K562 (cell line): ENCODE measurements around the gene HOXC10. TPM values are rescaled to one million over a fixed set of nuclear protein-coding genes. Genes with fewer than 3 reads are reported as not detected.

Experiments
- ATAC-seq: fragments of 200-7000 bp; cut with Tn5 transposase; 3 replicates; pipeline ENCODE4 v1.9.1; 2020; ENCODE audit warnings: moderate library complexity
- BruUV-seq: library from RNA; stranded (reverse); fragments of 400-500 nt; replicated peaks from 2 replicates; lab custom pipeline; 2021; lab: Mats Ljungman, UMichigan
- CTCF ChIA-PET: fragments of 300-600 bp; formaldehyde crosslinking; extraction: SDS; loops from one replicate; lab custom pipeline; 2021; ENCODE audit warnings: low intra/inter-chr PET ratio; lab: Yijun Ruan, JAX
- POLR2A ChIA-PET: fragments of 300-600, 350-650 bp; sonication (Branson Sonifier 250); formaldehyde crosslinking; extraction: SDS; loops from one replicate; lab custom pipeline; 2021; ENCODE audit warnings: antibody characterized with exemption, inconsistent platforms; lab: Yijun Ruan, JAX
- DNase-seq, 4 experiments: peaks; one replicate each; pipeline versions ENCODE4 v3.0.0 to v3.0.0-alpha.2; 2011 to 2018; ENCODE audit warnings: low spot score in 3 of 4, mixed read lengths in 3 of 4; ENCODE audit errors: extremely low read depth in 1 of 4
- FAIRE-seq: peaks from 2 replicates; lab custom pipeline; 2011; peaks lifted over from hg19 to GRCh38; lab: Jason Lieb, UNC
- H2AFZ ChIP-seq: 2 replicates; pipeline ENCODE4 v1.6.0; 2011; ENCODE audit warnings: low read depth, low read length, control low read depth, inconsistent platforms
- H3K27ac ChIP-seq: fragments of 200-600 bp; 3 replicates; pipeline ENCODE4 v1.8.0; 2011; ENCODE audit warnings: low read depth, mild to moderate bottlenecking, control low read depth, inconsistent platforms, low read length, moderate library complexity, mixed read lengths; ENCODE audit errors: extremely low read depth
- H3K27me3 ChIP-seq, 2 experiments: fragments of 300-600 bp in 1 of 2; 2 replicates in 1 of 2; 3 replicates in 1 of 2; pipeline versions ENCODE4 v1.6.0 to v1.8.0; 2011; ENCODE audit warnings: inconsistent platforms in 2 of 2, low read length in 2 of 2, mild to moderate bottlenecking in 1 of 2, mixed read lengths in 1 of 2, moderate library complexity in 1 of 2; ENCODE audit not compliant: control insufficient read depth in 2 of 2, insufficient read depth in 2 of 2
- H3K36me3 ChIP-seq: fragments of 300-600 bp; 3 replicates; pipeline ENCODE4 v1.8.0; 2011; ENCODE audit warnings: mild to moderate bottlenecking, low read length, inconsistent platforms; ENCODE audit not compliant: control insufficient read depth, insufficient read depth
- H3K4me1 ChIP-seq, 2 experiments: fragments of 200-600 bp in 1 of 2; replicated peaks in 1 of 2; 2 replicates in 1 of 2; 3 replicates in 1 of 2; pipeline versions ENCODE4 v1.5.1 to v1.8.0; 2011; ENCODE audit warnings: inconsistent platforms in 2 of 2, low read length in 2 of 2, mild to moderate bottlenecking in 1 of 2, mixed read lengths in 1 of 2, moderate library complexity in 1 of 2; ENCODE audit not compliant: control insufficient read depth in 2 of 2, insufficient read depth in 2 of 2
- H3K4me2 ChIP-seq: 2 replicates; pipeline ENCODE4 v1.6.1; 2011; ENCODE audit warnings: low read length, control low read depth, inconsistent platforms, mixed read lengths; ENCODE audit not compliant: insufficient read depth
- H3K4me3 ChIP-seq: fragments of 200-600 bp; sonication (generic), shearing (Covaris generic); 2 replicates; pipeline ENCODE4 v1.5.1; 2016; ENCODE audit warnings: control low read depth, inconsistent platforms
- H3K79me2 ChIP-seq: fragments of 200-600 bp; 3 replicates; pipeline ENCODE4 v1.8.0; 2011; ENCODE audit warnings: low read length, inconsistent platforms; ENCODE audit not compliant: control insufficient read depth, insufficient read depth
- H3K9ac ChIP-seq, 2 experiments: 2 replicates each; pipeline versions ENCODE4 v1.6.0 to v1.6.1; 2011; ENCODE audit warnings: low read depth in 2 of 2, low read length in 2 of 2, control low read depth in 1 of 2, inconsistent platforms in 1 of 2, mild to moderate bottlenecking in 1 of 2, mixed read lengths in 1 of 2; ENCODE audit not compliant: insufficient read depth in 1 of 2
- H3K9me1 ChIP-seq: one replicate; pipeline ENCODE4 v1.6.0; 2011; ENCODE audit warnings: inconsistent platforms, mild to moderate bottlenecking, low read length, moderate library complexity; ENCODE audit not compliant: control insufficient read depth, insufficient read depth
- H3K9me3 ChIP-seq: replicated peaks from 2 replicates; pipeline ENCODE4 v1.5.1; 2011; ENCODE audit warnings: low read depth, low read length, inconsistent platforms; ENCODE audit not compliant: control insufficient read depth, insufficient read depth
- H4K20me1 ChIP-seq: replicated peaks from 2 replicates; pipeline ENCODE4 v1.6.1; 2011; ENCODE audit warnings: low read length, inconsistent platforms, mixed read lengths; ENCODE audit not compliant: control insufficient read depth, insufficient read depth
- CBX5 ChIP-seq: IDR thresholded peaks from 2 replicates; pipeline ENCODE4 v1.6.1; 2014; ENCODE audit warnings: low read depth, borderline replicate concordance
- CTBP1 ChIP-seq: fragments of 450-650 bp; IDR thresholded peaks from 2 replicates; pipeline ENCODE4 v1.6.1; 2016; ENCODE audit warnings: borderline replicate concordance
- DDX20 ChIP-seq: fragments of 450-650 bp; IDR thresholded peaks from 2 replicates; pipeline ENCODE4 v1.6.1; 2016; ENCODE audit warnings: missing genetic modification characterization, low read depth, mild to moderate bottlenecking, missing compliant biosample characterization, moderate library complexity
- MAFF ChIP-seq: IDR thresholded peaks from 2 replicates; pipeline ENCODE4 v1.6.1; 2012; ENCODE audit warnings: low read length, improper control_type of control experiment
- MCM3 ChIP-seq: fragments of 450-650 bp; IDR thresholded peaks from 2 replicates; pipeline ENCODE4 v1.6.1; 2016
- POLR2H ChIP-seq: IDR thresholded peaks from 2 replicates; pipeline ENCODE4 v1.6.1; 2016; ENCODE audit warnings: missing genetic modification characterization, low read depth, mild to moderate bottlenecking, control low read depth, missing compliant biosample characterization, moderate library complexity
- RFX5 ChIP-seq: IDR thresholded peaks from 2 replicates; pipeline ENCODE4 v1.6.1; 2011; ENCODE audit warnings: low read depth, mild to moderate bottlenecking, improper control_type of control experiment, low read length
- SFPQ ChIP-seq: fragments of 200-400 bp; formaldehyde crosslinking; IDR thresholded peaks from 2 replicates; pipeline ENCODE4 v1.6.1; 2017; ENCODE audit warnings: mild to moderate bottlenecking, low read depth, low read length, moderate library complexity
- ZC3H11A ChIP-seq: IDR thresholded peaks from 2 replicates; pipeline ENCODE4 v1.6.1; 2012; ENCODE audit warnings: low read depth, low read length, improper control_type of control experiment
- ZNF263 ChIP-seq: sonication (generic); formaldehyde crosslinking; IDR thresholded peaks from 2 replicates; pipeline ENCODE4 v1.8.0; 2022; ENCODE audit warnings: mild to moderate bottlenecking, missing genetic modification reagents, borderline replicate concordance
- ZNF444 ChIP-seq: fragments of 250-450 bp; sonication (Bioruptor Pico); IDR thresholded peaks from 2 replicates; pipeline ENCODE4 v1.4.0; 2020; ENCODE audit warnings: mild to moderate bottlenecking, moderate library complexity
- ZNF75A ChIP-seq: fragments of 450-650 bp; formaldehyde crosslinking; IDR thresholded peaks from 2 replicates; pipeline ENCODE4 v1.4.0; 2020; ENCODE audit warnings: mild to moderate bottlenecking
- ZSCAN32 ChIP-seq: fragments of 450-650 bp; formaldehyde crosslinking; IDR thresholded peaks from 2 replicates; pipeline ENCODE4 v1.4.0; 2020; ENCODE audit warnings: mild to moderate bottlenecking, moderate library complexity
- WGBS: fragments of 100-300 bp; shearing (Covaris generic); methylation state at CpG from one replicate; pipeline ENCODE4 v1.1.6; 2016; ENCODE audit warnings: low coverage, mixed read lengths; ENCODE audit not compliant: insufficient coverage; ENCODE audit errors: missing lambda C conversion rate; 5-methylcytosine and 5-hydroxymethylcytosine counted together
- in situ Hi-C: fragments of 300-500 bp; cut with MboI; formaldehyde crosslinking; loops from 4 replicates; pipeline ENCODE4 v1.15.0; 2018; ENCODE audit warnings: inconsistent platforms, mixed read lengths
- intact Hi-C: fragments of 100-400 bp; cut with micrococcal nuclease; formaldehyde crosslinking; loops from 2 replicates; pipeline ENCODE4 v1.14.2; 2022
- polyA plus RNA-seq, 8 experiments: library from polyadenylated mRNA; depleted of rRNA in 4 of 8; stranded (reverse) in 5 of 8; unstranded in 3 of 8; fragments of >200 nt; fragmentation: Nextera tagmentation in 2 of 8; fragmentation: Illumina TruSeq in 1 of 8; extraction: Ambion mirVana in 2 of 8; extraction: Trizol in 1 of 8; gene quantifications; 2 replicates each; pipeline versions ENCODE4 v1.2.1 to v1.2.3, GENCODE V29; 2011 to 2014; ENCODE audit warnings: inconsistent platforms in 1 of 8, missing spikeins in 1 of 8
- total RNA-seq, 7 experiments: library from RNA; depleted of rRNA in 6 of 7; stranded (reverse); fragments of >200 nt in 6 of 7; fragmentation: Illumina TruSeq in 2 of 7; extraction: Trizol in 2 of 7; gene quantifications; 2 replicates each; pipeline versions ENCODE4 v1.2.1 to v1.2.3, GENCODE V29; 2011 to 2021; ENCODE audit warnings: low replicate concordance in 1 of 7
- TF ChIP-seq, protein P1 (sequence below): sonication (generic); formaldehyde crosslinking; IDR thresholded peaks from 2 replicates; pipeline ENCODE4 v1.8.1; 2022; ENCODE audit warnings: missing genetic modification reagents
- TF ChIP-seq, protein P2 (sequence below): fragments of 250-450 bp; sonication (Bioruptor Pico); IDR thresholded peaks from 2 replicates; pipeline ENCODE4 v1.8.0; 2021; ENCODE audit warnings: borderline replicate concordance, mild to moderate bottlenecking, moderate library complexity; ENCODE audit not compliant: poor library complexity, severe bottlenecking
- TF ChIP-seq, protein P3 (sequence below): fragments of 450-650 bp; IDR thresholded peaks from 2 replicates; pipeline ENCODE4 v1.6.1; 2016; ENCODE audit warnings: borderline replicate concordance

The HOXC10 gene
- total and polyA plus RNA-seq, 9 of the 15 experiments (the other 6 are each of a cell fraction or from before 2014, with no cell fraction given) = 0.13 to 0.77 (median 0.35) TPM; not detected in 2

- no peak for FAIRE-seq
- intact Hi-C loops = no loop called here
- TF ChIP-seq ZC3H11A (no peak), SFPQ (no peak), RFX5 (no peak), MCM3 (no peak), POLR2H (tag) (no peak), MAFF (no peak), CBX5 (no peak), ZNF444 (CRISPR knock-in tag) (no peak), ZNF75A (CRISPR knock-in tag) (no peak), DDX20 (tag) (no peak), ZNF263 (no peak), ZSCAN32 (CRISPR knock-in tag) (no peak), CTBP1 (no peak)
- TF ChIP-seq, protein P1, sequence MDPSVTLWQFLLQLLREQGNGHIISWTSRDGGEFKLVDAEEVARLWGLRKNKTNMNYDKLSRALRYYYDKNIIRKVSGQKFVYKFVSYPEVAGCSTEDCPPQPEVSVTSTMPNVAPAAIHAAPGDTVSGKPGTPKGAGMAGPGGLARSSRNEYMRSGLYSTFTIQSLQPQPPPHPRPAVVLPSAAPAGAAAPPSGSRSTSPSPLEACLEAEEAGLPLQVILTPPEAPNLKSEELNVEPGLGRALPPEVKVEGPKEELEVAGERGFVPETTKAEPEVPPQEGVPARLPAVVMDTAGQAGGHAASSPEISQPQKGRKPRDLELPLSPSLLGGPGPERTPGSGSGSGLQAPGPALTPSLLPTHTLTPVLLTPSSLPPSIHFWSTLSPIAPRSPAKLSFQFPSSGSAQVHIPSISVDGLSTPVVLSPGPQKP (CRISPR knock-in tag) = no peak
- TF ChIP-seq, protein P2, sequence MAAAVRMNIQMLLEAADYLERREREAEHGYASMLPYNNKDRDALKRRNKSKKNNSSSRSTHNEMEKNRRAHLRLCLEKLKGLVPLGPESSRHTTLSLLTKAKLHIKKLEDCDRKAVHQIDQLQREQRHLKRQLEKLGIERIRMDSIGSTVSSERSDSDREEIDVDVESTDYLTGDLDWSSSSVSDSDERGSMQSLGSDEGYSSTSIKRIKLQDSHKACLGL (CRISPR knock-in tag) = no peak
- TF ChIP-seq, protein P3, sequence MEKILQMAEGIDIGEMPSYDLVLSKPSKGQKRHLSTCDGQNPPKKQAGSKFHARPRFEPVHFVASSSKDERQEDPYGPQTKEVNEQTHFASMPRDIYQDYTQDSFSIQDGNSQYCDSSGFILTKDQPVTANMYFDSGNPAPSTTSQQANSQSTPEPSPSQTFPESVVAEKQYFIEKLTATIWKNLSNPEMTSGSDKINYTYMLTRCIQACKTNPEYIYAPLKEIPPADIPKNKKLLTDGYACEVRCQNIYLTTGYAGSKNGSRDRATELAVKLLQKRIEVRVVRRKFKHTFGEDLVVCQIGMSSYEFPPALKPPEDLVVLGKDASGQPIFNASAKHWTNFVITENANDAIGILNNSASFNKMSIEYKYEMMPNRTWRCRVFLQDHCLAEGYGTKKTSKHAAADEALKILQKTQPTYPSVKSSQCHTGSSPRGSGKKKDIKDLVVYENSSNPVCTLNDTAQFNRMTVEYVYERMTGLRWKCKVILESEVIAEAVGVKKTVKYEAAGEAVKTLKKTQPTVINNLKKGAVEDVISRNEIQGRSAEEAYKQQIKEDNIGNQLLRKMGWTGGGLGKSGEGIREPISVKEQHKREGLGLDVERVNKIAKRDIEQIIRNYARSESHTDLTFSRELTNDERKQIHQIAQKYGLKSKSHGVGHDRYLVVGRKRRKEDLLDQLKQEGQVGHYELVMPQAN = no peak
Measured at GRCh38 chr12:53935383-53936341, 49.3 kb upstream of the HOXC10 start.

More at GRCh38 chr12:53935383-53936341, 49.3 kb upstream of the HOXC10 start:
- Histone ChIP-seq H3K9ac (no peak overlapping the region), H3K27me3 (peaks cover 38 to 68% of the 10 kb centered on the region in 2 experiments), H4K20me1 (no peaks in the 10 kb centered on the region), H3K4me1 (peaks cover 0 to 24% of the 10 kb centered on the region in 2 experiments; a peak in 2 of 5 replicates), H3K36me3 (no peaks in the 10 kb centered on the region), H3K4me3 (no peak overlapping the region), H2AFZ (no peak overlapping the region), H3K9me3 (no peaks in the 10 kb centered on the region), H3K9me1 (no peaks in the 10 kb centered on the region), H3K4me2 (no peak overlapping the region), H3K27ac (no peak overlapping the region), H3K79me2 (no peaks in the 10 kb centered on the region)
- no peak for DNase-seq
- in situ Hi-C loops = no loop called here
- no TSS peak for BruUV-seq
- ChIA-PET CTCF (no interaction called here), POLR2A (interaction anchor here (0.6 kb wide), 2 partner anchors 34 to 1369 kb away, joined by 3 to 4 read pairs; no protein-coding TSS in a partner anchor)
- ATAC-seq = no peak
- 23% methylated on average over 44 of the region's 49 CpGs for WGBS
